ENCODE results near the gene TICAM2.

The TICAM2 gene

DNA sequence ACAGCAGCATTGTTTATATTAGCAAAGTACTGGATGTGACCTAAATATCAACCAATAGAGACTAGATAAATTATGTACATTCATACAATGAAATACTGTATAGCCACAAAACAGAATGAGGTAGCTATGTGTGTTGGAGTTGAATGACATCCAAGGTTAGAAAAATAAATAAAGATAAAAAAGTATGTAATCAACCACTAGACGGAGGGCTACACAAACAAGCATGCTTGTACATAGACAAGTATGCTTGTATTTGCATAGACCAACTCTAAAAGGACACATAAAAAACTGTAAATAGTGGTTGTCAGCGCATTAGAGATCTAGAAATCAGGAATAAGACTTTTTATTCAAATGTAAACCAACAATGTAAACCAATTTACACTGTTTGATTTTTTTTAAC, 60.7 kb downstream of the TICAM2 start:
- DNase-seq: no peak
- peak overlapping the region; percentile 81 for H3K4me3 ChIP-seq (ENCODE audit: low read depth, low read length)
- in situ Hi-C loops (cut with HindIII; ENCODE audit: low pct_ligation_motif_present, low sequenced_read_pairs): no loop called here
- H3K36me3 ChIP-seq (replicated peaks): peaks cover 20% of the 10 kb centered on the region
- TF ChIP-seq, protein P1, sequence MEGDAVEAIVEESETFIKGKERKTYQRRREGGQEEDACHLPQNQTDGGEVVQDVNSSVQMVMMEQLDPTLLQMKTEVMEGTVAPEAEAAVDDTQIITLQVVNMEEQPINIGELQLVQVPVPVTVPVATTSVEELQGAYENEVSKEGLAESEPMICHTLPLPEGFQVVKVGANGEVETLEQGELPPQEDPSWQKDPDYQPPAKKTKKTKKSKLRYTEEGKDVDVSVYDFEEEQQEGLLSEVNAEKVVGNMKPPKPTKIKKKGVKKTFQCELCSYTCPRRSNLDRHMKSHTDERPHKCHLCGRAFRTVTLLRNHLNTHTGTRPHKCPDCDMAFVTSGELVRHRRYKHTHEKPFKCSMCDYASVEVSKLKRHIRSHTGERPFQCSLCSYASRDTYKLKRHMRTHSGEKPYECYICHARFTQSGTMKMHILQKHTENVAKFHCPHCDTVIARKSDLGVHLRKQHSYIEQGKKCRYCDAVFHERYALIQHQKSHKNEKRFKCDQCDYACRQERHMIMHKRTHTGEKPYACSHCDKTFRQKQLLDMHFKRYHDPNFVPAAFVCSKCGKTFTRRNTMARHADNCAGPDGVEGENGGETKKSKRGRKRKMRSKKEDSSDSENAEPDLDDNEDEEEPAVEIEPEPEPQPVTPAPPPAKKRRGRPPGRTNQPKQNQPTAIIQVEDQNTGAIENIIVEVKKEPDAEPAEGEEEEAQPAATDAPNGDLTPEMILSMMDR (IDR thresholded peaks at IDR 0.05; ENCODE audit: low read depth, low read length, missing control alignments): no peak
- H3K27ac ChIP-seq: peak overlapping the region; percentile 59
- H3K27me3 ChIP-seq (replicated peaks): no peaks in the 10 kb centered on the region

DNA sequence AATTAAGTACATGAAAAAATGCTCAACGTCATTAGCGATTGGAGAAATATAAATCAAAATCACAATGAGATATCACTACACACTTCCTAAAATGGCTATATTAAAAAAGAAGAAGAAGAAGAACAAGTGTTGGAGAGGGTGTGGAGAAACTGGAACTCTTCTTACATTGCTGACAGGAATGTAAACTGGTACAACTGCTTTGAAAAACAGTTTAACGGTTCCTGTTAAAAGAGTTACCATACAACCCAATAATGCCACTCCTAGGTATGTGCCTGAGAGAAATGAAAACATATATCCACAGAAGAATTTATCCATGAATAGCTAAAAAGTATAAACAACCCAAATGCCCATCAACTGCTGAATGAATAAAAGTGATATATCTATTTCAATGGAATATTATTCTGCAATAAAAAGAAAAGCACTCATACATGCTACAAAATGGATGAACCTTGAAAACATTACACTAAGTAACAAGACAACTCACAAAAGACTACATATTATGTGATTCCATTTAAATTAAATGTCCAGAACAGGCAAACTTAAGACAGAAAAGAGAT, 66.7 kb downstream of the TICAM2 start:
- peaks cover 16% of the 10 kb centered on the region for H3K36me3 ChIP-seq (replicated peaks)
- TF ChIP-seq, protein P1 (IDR thresholded peaks at IDR 0.05; ENCODE audit: low read depth, low read length, missing control alignments): no peak
- in situ Hi-C loops (cut with HindIII; ENCODE audit: low pct_ligation_motif_present, low sequenced_read_pairs): no loop called here

DNA sequence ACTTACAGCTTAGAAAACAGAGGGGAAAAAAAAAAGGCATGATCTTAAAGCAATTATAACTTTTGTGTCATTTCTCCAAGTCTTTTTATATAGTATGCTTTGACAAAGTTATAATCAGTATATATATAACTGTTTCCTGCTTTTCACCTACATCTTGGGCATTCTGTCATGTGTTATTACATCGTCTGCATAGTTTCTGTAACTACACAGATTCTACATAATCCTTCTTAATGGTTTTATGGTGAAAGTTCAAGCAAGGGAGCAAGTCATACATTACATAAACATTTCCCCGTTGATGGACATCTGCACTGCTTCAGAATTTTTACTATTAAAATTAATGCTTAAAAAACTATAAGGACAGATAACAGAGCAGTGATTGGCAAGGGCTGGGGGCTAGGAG, 69.8 kb downstream of the TICAM2 start:
- TF ChIP-seq, protein P1 (IDR thresholded peaks at IDR 0.05; ENCODE audit: low read depth, low read length, missing control alignments): no peak
- Histone ChIP-seq H3K36me3 (replicated peaks) (peaks cover 4% of the 10 kb centered on the region), H3K27me3 (replicated peaks) (no peaks in the 10 kb centered on the region), H3K27ac (no peak overlapping the region), H3K4me3 (ENCODE audit: low read depth, low read length) (no peak overlapping the region)
- no peak for DNase-seq
- in situ Hi-C loops (cut with HindIII; ENCODE audit: low pct_ligation_motif_present, low sequenced_read_pairs): no loop called here

More for the DNA sequence above, 66.7 kb downstream of the TICAM2 start:
- Histone ChIP-seq H3K27me3 (replicated peaks) (no peaks in the 10 kb centered on the region), H3K4me3 (ENCODE audit: low read depth, low read length) (no peak overlapping the region), H3K27ac (no peak overlapping the region)
- no peak for DNase-seq

DNA sequence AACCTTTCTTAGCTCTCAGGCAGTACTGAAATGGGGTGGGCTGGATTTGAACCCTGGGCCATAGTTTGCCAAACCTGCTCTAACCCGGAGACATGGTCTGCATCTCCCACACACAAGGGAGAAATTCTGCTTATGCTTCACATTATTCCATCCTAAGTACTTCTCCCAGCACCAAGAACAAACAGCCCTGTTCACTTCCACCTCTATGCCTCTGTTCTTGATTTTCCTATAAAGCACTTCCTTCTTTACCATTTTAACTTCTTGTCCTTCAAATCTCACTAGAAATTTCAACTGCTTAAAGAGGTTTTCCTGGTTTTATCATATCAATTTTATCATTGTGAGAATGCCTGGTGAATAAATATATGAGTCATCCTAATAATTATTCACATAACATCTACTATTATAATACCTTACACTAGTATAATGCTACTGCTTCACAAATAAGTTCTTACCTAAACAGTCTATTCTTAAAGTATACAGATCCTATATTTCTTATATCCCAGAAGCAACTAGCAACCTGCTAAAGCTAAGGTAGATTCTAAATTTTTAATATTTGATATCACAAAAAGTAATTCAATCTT, 70.4 kb downstream of the TICAM2 start:
- no peak for DNase-seq

DNA sequence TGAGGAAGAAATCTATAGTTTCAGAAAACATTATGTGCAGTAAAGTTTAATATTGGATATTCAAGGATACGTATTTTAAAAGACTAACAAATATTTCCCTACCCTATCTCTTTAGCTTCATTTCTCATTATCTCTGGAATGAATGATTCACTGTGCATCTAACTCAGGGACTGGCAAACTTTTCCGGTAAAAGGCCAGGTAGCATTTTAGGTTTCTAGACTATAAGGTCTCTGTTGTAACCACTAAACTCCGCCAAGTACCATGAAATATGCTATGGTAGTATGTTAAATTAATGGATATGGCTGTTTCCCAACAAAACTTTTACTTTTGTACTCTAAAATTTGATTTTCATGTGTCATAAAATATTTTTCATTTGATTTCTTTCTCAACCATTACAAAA, 70.9 kb downstream of the TICAM2 start:
- no peak for DNase-seq
- H3K27ac ChIP-seq: peak overlapping the region; percentile 24
- H3K36me3 ChIP-seq (replicated peaks): peaks cover 4% of the 10 kb centered on the region
- H3K4me3 ChIP-seq (ENCODE audit: low read depth, low read length): no peak overlapping the region
- in situ Hi-C loops (cut with HindIII; ENCODE audit: low pct_ligation_motif_present, low sequenced_read_pairs): no loop called here
- no peaks in the 10 kb centered on the region for H3K27me3 ChIP-seq (replicated peaks)
- TF ChIP-seq, protein P1 (IDR thresholded peaks at IDR 0.05; ENCODE audit: low read depth, low read length, missing control alignments): no peak

More for the DNA sequence above, 70.4 kb downstream of the TICAM2 start:
- peaks cover 4% of the 10 kb centered on the region for H3K36me3 ChIP-seq (replicated peaks)
- H3K4me3 ChIP-seq (ENCODE audit: low read depth, low read length): no peak overlapping the region
- in situ Hi-C loops (cut with HindIII; ENCODE audit: low pct_ligation_motif_present, low sequenced_read_pairs): no loop called here
- H3K27ac ChIP-seq: peak overlapping the region; percentile 24
- no peaks in the 10 kb centered on the region for H3K27me3 ChIP-seq (replicated peaks)
- TF ChIP-seq, protein P1 (IDR thresholded peaks at IDR 0.05; ENCODE audit: low read depth, low read length, missing control alignments): no peak

DNA sequence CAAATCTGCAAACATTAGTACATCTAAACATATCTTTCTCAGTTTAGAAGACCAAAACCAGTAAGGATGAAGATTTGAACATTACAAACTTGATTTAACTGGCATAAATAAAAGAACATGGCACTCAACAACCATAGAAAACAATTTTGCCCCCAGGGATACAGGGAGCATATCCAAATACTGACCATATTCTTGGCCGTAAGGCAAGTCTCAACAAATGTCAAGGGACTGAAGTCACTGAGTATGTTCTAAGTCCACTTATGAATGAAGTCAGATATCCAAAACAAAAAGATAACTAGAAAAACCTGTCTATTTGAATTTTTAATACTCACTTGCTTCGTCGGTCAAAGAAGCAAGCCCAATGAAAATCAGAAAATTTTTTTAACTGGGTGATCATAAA, 71.9 kb downstream of the TICAM2 start:
- Histone ChIP-seq H3K27me3 (replicated peaks) (no peaks in the 10 kb centered on the region), H3K4me3 (ENCODE audit: low read depth, low read length) (no peak overlapping the region), H3K36me3 (replicated peaks) (peaks cover 4% of the 10 kb centered on the region), H3K27ac (no peak overlapping the region)
- in situ Hi-C loops (cut with HindIII; ENCODE audit: low pct_ligation_motif_present, low sequenced_read_pairs): no loop called here
- no peak for DNase-seq
- TF ChIP-seq, protein P1 (IDR thresholded peaks at IDR 0.05; ENCODE audit: low read depth, low read length, missing control alignments): no peak
